Endothelial cell of umbilical vein (primary cell): ENCODE data around the gene ACIN1. TPM values are rescaled to one million over a fixed set of nuclear protein-coding genes. Genes with fewer than 3 reads are reported as not detected.

Source experiments
- BruUV-seq: library from RNA; stranded (reverse); fragments of 400-500 nt; replicated peaks from 2 replicates; lab custom pipeline; 2021; lab: Mats Ljungman, UMichigan
- CTCF ChIA-PET: fragments of 300-600, 350-600 bp; sonication (Branson Sonifier 250); formaldehyde crosslinking; loops from one replicate; lab custom pipeline; 2021; ENCODE audit warnings: antibody characterized with exemption, inconsistent platforms; lab: Charles Lee
- POLR2A ChIA-PET: fragments of 300-600, 350-600 bp; sonication (Branson Sonifier 250); formaldehyde crosslinking; loops from one replicate; lab custom pipeline; 2021; ENCODE audit warnings: antibody characterized with exemption, inconsistent platforms; lab: Charles Lee
- DNase-seq: peaks from one replicate; pipeline ENCODE4 v3.0.0-alpha.2; 2011; ENCODE audit warnings: low read depth, low spot score
- FAIRE-seq: peaks from 2 replicates; lab custom pipeline; 2011; peaks lifted over from hg19 to GRCh38; lab: Jason Lieb, UNC
- H2AFZ ChIP-seq: 2 replicates; pipeline ENCODE4 v1.6.0; 2012; ENCODE audit warnings: low read depth, low read length, control low read depth, inconsistent platforms
- H3K27ac ChIP-seq: 2 replicates; pipeline ENCODE4 v1.5.1; 2011; ENCODE audit warnings: low read depth, mild to moderate bottlenecking, control low read depth, low read length, moderate library complexity; ENCODE audit not compliant: insufficient read depth
- H3K27me3 ChIP-seq, 2 experiments: 2 replicates each; pipeline versions ENCODE4 v1.6.0 to v1.6.1; 2011; ENCODE audit warnings: low read length in 2 of 2, mixed read lengths in 1 of 2; ENCODE audit not compliant: control insufficient read depth in 2 of 2, insufficient read depth in 2 of 2
- H3K36me3 ChIP-seq, 2 experiments: 2 replicates in 1 of 2; 3 replicates in 1 of 2; pipeline ENCODE4 v1.5.1; 2011; ENCODE audit warnings: low read length in 2 of 2, mild to moderate bottlenecking in 1 of 2, moderate library complexity in 1 of 2; ENCODE audit not compliant: control insufficient read depth in 2 of 2, insufficient read depth in 2 of 2; ENCODE audit errors: extremely low read depth in 1 of 2
- H3K4me1 ChIP-seq: 3 replicates; pipeline ENCODE4 v1.5.1; 2011; ENCODE audit warnings: mild to moderate bottlenecking, low read length; ENCODE audit not compliant: control insufficient read depth, insufficient read depth; ENCODE audit errors: extremely low read depth
- H3K4me2 ChIP-seq: 2 replicates; pipeline ENCODE4 v1.6.1; 2011; ENCODE audit warnings: low read length, control low read depth, mixed read lengths; ENCODE audit not compliant: insufficient read depth
- H3K4me3 ChIP-seq, 3 experiments: fragments of 200-600 bp in 1 of 3; sonication (generic), shearing (Covaris generic) in 1 of 3; replicated peaks in 1 of 3; 2 replicates each; pipeline ENCODE4 v1.5.1; 2011 to 2016; ENCODE audit warnings: control low read depth in 3 of 3, low read length in 3 of 3, mild to moderate bottlenecking in 2 of 3, inconsistent platforms in 1 of 3, low read depth in 1 of 3, moderate library complexity in 1 of 3; ENCODE audit not compliant: insufficient read depth in 1 of 3
- H3K79me2 ChIP-seq: 2 replicates; pipeline ENCODE4 v1.6.0; 2012; ENCODE audit warnings: low read length, inconsistent platforms; ENCODE audit not compliant: control insufficient read depth, insufficient read depth
- H3K9ac ChIP-seq: replicated peaks from 2 replicates; pipeline ENCODE3; 2011; ENCODE audit warnings: low read length, control low read depth; ENCODE audit not compliant: insufficient read depth; ENCODE audit errors: extremely low read depth
- H3K9me1 ChIP-seq: replicated peaks from 3 replicates; pipeline ENCODE4 v1.6.0; 2011; ENCODE audit warnings: mild to moderate bottlenecking, low read length; ENCODE audit not compliant: control insufficient read depth, insufficient read depth; ENCODE audit errors: extremely low read depth
- H3K9me3 ChIP-seq: replicated peaks from 2 replicates; pipeline ENCODE4 v1.5.1; 2012; ENCODE audit warnings: low read length, inconsistent platforms; ENCODE audit not compliant: control insufficient read depth, insufficient read depth
- H4K20me1 ChIP-seq: replicated peaks from 2 replicates; pipeline ENCODE3; 2011; ENCODE audit warnings: mild to moderate bottlenecking, low read length; ENCODE audit not compliant: control insufficient read depth, insufficient read depth; ENCODE audit errors: extremely low read depth
- CTCF ChIP-seq, 2 donors: IDR thresholded peaks; 1 replicate in 1 of 2; 2 replicates in 1 of 2; pipeline ENCODE4 v1.5.1; 2011; ENCODE audit warnings: low read length in 2 of 2, mild to moderate bottlenecking in 2 of 2, moderate library complexity in 2 of 2, control low read depth in 1 of 2, inconsistent platforms in 1 of 2, low read depth in 1 of 2; ENCODE audit not compliant: insufficient read depth in 1 of 2; ENCODE audit errors: extremely low read depth in 1 of 2
- EZH2 ChIP-seq: IDR thresholded peaks from 2 replicates; pipeline ENCODE4 v1.6.1; 2012; ENCODE audit warnings: borderline replicate concordance, low read depth, mild to moderate bottlenecking, moderate library complexity, low read length, inconsistent platforms; ENCODE audit not compliant: severe bottlenecking
- FOS ChIP-seq: IDR thresholded peaks from 2 replicates; pipeline ENCODE4 v1.6.1; 2011; ENCODE audit warnings: mild to moderate bottlenecking, low read length, moderate library complexity, borderline replicate concordance; ENCODE audit not compliant: insufficient read depth
- GATA2 ChIP-seq: IDR thresholded peaks from 2 replicates; pipeline ENCODE4 v1.7.0; 2011; ENCODE audit warnings: low read depth, mild to moderate bottlenecking, moderate library complexity, mixed read lengths, low read length; ENCODE audit not compliant: insufficient read length, insufficient read depth
- JUN ChIP-seq: IDR thresholded peaks from 2 replicates; pipeline ENCODE4 v1.6.1; 2011; ENCODE audit warnings: borderline replicate concordance, low read depth; ENCODE audit not compliant: insufficient read length, insufficient read depth
- MAX ChIP-seq: IDR thresholded peaks from 2 replicates; pipeline ENCODE4 v1.6.1; 2011; ENCODE audit not compliant: insufficient read depth, insufficient read length
- MYC ChIP-seq: IDR thresholded peaks from one replicate; pipeline ENCODE4 v1.6.1; 2011; ENCODE audit warnings: mild to moderate bottlenecking, low read depth, low read length
- POLR2A ChIP-seq: IDR thresholded peaks from 2 replicates; pipeline ENCODE4 v1.6.1; 2012; ENCODE audit warnings: low read depth, mild to moderate bottlenecking, control low read depth, low read length
- POLR2AphosphoS5 ChIP-seq: IDR thresholded peaks from 2 replicates; pipeline ENCODE4 v1.6.1; 2012; ENCODE audit warnings: low read depth, mild to moderate bottlenecking, control low read depth, low read length, moderate library complexity; ENCODE audit not compliant: insufficient read depth
- dilution Hi-C: fragments of 300-500 bp; cut with MboI; formaldehyde crosslinking; loops from one replicate; pipeline ENCODE4 v1.15.0; 2019; ENCODE audit warnings: low sequenced_read_pairs; ENCODE audit not compliant: extremely low pct_ligation_motif_present
- intact Hi-C: fragments of 100-400 bp; cut with micrococcal nuclease; formaldehyde crosslinking; loops from one replicate; pipeline ENCODE4 v1.10.0; 2022
- polyA plus RNA-seq, 4 experiments: library from polyadenylated mRNA; depleted of rRNA in 3 of 4; stranded (reverse) in 3 of 4; unstranded in 1 of 4; fragments of >200 nt; gene quantifications; 2 replicates each; pipeline versions ENCODE4 v1.2.1 to v1.2.3, GENCODE V29; 2011 to 2012; ENCODE audit warnings: missing spikeins in 1 of 4
- total RNA-seq: library from RNA; stranded (reverse); gene quantifications from 2 replicates; pipeline ENCODE4 v1.2.3, GENCODE V29; 2021

ACIN1 gene
- total and polyA plus RNA-seq, 2 donors (not counting 3 experiments of a cell fraction or from before 2014, with no cell fraction given): 146 to 240 TPM

GRCh38 chr14:23136566-23137133 lies 41.7 kb upstream of the ACIN1 start:
- no peaks in the 10 kb centered on the region for H3K9me3 ChIP-seq
- H3K9me1 ChIP-seq: no peaks in the 10 kb centered on the region
- intact Hi-C loops: no loop called here
- no peak overlapping the region for H2AFZ ChIP-seq
- DNase-seq (no peak), FAIRE-seq (no peak)
- H3K9ac ChIP-seq: no peak overlapping the region
- dilution Hi-C loops: no loop called here
- no peak overlapping the region for H3K4me2 ChIP-seq
- no peaks in the 10 kb centered on the region for H3K36me3 ChIP-seq
- TF ChIP-seq POLR2AphosphoS5 (no peak), FOS (no peak), GATA2 (no peak), MYC (no peak), EZH2 (no peak), CTCF (IDR thresholded peaks at IDR 0.05; ENCODE audit: extremely low read depth in 1 of 2, insufficient read depth in 1 of 2, low read depth in 1 of 2, low read length in 2 of 2) (no peak), POLR2A (no peak), JUN (no peak), MAX (no peak)
- no TSS peak for BruUV-seq
- POLR2A ChIA-PET: no interaction called here
- no peak overlapping the region for H3K27ac ChIP-seq
- no peak overlapping the region for H3K4me3 ChIP-seq
- H3K27me3 ChIP-seq: no peaks in the 10 kb centered on the region
- no peaks in the 10 kb centered on the region for H3K79me2 ChIP-seq
- CTCF ChIA-PET: interaction anchor here (1.3 kb wide), 1 partner anchor 16 kb away, joined by 8 read pairs; no protein-coding TSS in a partner anchor
- no peaks in the 10 kb centered on the region for H4K20me1 ChIP-seq
- peaks cover 8% of the 10 kb centered on the region for H3K4me1 ChIP-seq
